HL-60 (cell line): ENCODE measurements around the gene CAMTA1.

ENCODE experiments used
- CTCF ChIP-seq: IDR thresholded peaks from one replicate; pipeline ENCODE4 v1.5.1; 2011; ENCODE audit warnings: low read length, control low read depth, inconsistent platforms; ENCODE audit not compliant: insufficient read depth
- GABPA ChIP-seq: IDR thresholded peaks from 2 replicates; pipeline ENCODE4 v1.6.1; 2012; ENCODE audit warnings: low read depth
- POLR2AphosphoS5 ChIP-seq: IDR thresholded peaks from 2 replicates; pipeline ENCODE4 v1.6.1; 2012; ENCODE audit warnings: low read depth
- SPI1 ChIP-seq: IDR thresholded peaks from 2 replicates; pipeline ENCODE4 v1.6.1; 2012; ENCODE audit warnings: low read depth, mild to moderate bottlenecking, borderline replicate concordance
- TF ChIP-seq, protein P1 (sequence below): IDR thresholded peaks from 2 replicates; pipeline ENCODE4 v1.6.1; 2012; ENCODE audit warnings: low read depth; ENCODE audit not compliant: insufficient replicate concordance

DNA sequence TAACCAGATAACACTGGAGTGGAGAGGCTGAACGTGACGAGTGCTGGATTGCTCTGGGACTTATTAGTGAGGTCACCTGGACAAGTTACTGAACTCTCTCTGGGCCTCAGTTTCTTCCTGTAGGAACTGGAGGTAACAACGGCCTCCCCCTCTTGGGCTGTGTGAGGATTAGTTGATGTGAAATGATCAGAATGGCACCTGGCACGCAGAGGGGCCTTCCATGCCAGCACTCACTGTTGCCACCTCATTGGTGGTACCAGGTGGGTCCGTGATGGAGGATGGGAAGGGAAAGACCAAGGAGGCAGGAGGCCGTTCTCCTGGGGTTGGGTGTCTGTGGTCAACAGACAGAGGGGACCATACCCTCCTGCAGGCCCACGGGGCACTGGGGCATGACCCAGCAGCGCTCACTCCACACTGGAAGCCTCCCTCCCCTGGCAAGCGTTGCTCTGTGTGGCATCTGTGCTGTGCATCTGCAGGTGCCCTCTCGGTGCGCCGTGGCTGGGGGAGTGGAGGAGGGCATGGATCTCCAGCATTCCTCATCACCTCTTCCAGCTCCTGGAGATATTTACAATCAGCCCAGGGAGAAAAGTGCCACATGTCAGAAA lies 636.3 kb downstream of the CAMTA1 start:
- TF ChIP-seq CTCF (no peak), POLR2AphosphoS5 (no peak), GABPA (no peak), SPI1 (no peak)
- TF ChIP-seq, protein P1, sequence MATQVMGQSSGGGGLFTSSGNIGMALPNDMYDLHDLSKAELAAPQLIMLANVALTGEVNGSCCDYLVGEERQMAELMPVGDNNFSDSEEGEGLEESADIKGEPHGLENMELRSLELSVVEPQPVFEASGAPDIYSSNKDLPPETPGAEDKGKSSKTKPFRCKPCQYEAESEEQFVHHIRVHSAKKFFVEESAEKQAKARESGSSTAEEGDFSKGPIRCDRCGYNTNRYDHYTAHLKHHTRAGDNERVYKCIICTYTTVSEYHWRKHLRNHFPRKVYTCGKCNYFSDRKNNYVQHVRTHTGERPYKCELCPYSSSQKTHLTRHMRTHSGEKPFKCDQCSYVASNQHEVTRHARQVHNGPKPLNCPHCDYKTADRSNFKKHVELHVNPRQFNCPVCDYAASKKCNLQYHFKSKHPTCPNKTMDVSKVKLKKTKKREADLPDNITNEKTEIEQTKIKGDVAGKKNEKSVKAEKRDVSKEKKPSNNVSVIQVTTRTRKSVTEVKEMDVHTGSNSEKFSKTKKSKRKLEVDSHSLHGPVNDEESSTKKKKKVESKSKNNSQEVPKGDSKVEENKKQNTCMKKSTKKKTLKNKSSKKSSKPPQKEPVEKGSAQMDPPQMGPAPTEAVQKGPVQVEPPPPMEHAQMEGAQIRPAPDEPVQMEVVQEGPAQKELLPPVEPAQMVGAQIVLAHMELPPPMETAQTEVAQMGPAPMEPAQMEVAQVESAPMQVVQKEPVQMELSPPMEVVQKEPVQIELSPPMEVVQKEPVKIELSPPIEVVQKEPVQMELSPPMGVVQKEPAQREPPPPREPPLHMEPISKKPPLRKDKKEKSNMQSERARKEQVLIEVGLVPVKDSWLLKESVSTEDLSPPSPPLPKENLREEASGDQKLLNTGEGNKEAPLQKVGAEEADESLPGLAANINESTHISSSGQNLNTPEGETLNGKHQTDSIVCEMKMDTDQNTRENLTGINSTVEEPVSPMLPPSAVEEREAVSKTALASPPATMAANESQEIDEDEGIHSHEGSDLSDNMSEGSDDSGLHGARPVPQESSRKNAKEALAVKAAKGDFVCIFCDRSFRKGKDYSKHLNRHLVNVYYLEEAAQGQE: no peak
